BE2C (cell line): ENCODE results near the gene CCDC85B.
A peak's percentile ranks its signal among the peaks of the same experiment; 100 is the strongest.

Experiments used
- DNase-seq: peaks from one replicate; pipeline ENCODE4 v3.0.0-alpha.2; 2020
- H3K27me3 ChIP-seq: fragments of 250-450 bp; sonication (Bioruptor Pico); 2 replicates; pipeline ENCODE4 v1.5.1; 2020; ENCODE audit warnings: mild to moderate bottlenecking
- H3K36me3 ChIP-seq: fragments of 250-450 bp; sonication (Bioruptor Pico); 2 replicates; pipeline ENCODE4 v1.5.1; 2020; ENCODE audit warnings: mild to moderate bottlenecking
- H3K4me1 ChIP-seq: fragments of 250-450 bp; sonication (Bioruptor Pico); 2 replicates; pipeline ENCODE4 v1.5.1; 2020
- H3K4me3 ChIP-seq: 2 replicates; pipeline ENCODE4 v1.5.1; 2011; ENCODE audit warnings: low read depth, low read length
- H3K9me3 ChIP-seq: fragments of 250-450 bp; sonication (Bioruptor Pico); 2 replicates; pipeline ENCODE4 v1.5.1; 2020
- TF ChIP-seq, protein P1 (sequence below): IDR thresholded peaks from 2 replicates; pipeline ENCODE4 v1.5.1; 2012; ENCODE audit warnings: mild to moderate bottlenecking, low read depth, low read length

The CCDC85B gene

DNA sequence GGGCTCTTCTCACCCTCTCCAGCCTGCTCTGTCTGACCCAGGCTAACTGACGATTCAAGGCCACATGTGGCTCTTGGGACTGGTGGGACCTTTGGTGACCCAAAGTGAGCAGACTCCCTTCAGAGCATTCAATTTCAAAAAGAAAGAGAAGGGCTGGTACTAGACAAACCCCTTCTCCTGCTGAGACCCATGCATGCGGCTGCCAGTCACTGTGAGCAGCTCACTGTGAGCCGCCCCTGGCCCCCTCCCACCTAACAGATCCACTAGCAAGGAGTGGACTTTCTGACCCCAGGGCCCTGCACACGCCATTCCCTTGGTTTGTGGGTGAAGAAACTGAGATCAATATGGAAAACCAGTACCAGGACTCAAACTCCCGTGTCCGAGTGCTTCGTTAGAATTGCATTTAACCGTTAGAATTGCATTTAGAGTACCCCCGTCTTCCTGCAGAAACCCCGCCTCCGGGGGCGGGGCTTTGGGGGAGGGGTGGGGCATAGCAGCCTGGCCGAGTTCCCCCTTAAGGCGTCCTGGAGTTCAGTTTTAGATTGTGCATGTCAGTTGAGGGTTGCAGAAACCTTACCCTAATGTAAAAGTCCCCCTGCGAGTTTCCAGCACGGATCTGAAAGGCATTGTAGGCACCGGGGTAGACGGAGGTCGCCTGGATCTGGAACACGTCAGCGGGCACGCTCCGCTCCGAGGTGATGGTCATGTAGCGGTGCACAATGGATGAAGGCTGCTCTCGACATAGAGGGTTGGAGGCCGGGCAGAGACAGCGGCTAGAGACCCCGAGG lies 23.0 kb upstream of the CCDC85B start:
- H3K4me1 ChIP-seq: peaks cover 13% of the 10 kb centered on the region
- peak; percentile 75 for DNase-seq
- H3K27me3 ChIP-seq: no peaks in the 10 kb centered on the region
- TF ChIP-seq, protein P1, sequence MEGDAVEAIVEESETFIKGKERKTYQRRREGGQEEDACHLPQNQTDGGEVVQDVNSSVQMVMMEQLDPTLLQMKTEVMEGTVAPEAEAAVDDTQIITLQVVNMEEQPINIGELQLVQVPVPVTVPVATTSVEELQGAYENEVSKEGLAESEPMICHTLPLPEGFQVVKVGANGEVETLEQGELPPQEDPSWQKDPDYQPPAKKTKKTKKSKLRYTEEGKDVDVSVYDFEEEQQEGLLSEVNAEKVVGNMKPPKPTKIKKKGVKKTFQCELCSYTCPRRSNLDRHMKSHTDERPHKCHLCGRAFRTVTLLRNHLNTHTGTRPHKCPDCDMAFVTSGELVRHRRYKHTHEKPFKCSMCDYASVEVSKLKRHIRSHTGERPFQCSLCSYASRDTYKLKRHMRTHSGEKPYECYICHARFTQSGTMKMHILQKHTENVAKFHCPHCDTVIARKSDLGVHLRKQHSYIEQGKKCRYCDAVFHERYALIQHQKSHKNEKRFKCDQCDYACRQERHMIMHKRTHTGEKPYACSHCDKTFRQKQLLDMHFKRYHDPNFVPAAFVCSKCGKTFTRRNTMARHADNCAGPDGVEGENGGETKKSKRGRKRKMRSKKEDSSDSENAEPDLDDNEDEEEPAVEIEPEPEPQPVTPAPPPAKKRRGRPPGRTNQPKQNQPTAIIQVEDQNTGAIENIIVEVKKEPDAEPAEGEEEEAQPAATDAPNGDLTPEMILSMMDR: no peak
- H3K4me3 ChIP-seq: peak overlapping the region; percentile 69
- no peaks in the 10 kb centered on the region for H3K9me3 ChIP-seq
- H3K36me3 ChIP-seq: peaks cover 33% of the 10 kb centered on the region

DNA sequence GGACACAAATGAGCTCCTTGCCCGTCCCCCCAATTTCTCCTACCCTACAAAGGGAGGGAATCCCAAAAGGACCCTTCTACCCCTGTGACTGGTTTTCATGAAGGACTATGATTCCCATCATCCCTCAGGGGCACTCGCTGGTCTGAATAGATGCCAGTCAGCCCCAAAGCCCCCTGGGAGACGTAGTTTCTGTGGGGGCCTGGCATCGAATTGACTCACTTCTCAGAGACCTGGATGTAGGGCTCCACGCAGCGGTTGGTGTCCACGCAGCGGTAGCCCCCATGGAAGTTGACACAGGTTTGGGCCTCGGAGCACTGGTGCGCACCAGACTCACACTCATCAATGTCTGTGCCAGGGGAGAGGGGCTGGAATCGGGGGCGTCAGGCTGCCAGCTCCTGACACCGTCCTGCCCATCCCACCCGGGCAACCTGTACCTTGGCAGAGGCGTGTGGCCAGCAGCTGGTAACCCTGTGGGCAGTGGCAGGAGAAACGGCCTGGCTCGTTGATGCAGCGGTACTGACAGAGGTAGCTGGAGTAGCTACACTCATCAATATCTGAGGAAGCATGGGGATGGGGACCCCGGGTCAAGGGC lies 22.3 kb upstream of the CCDC85B start:
- Histone ChIP-seq H3K4me3 (peak overlapping the region; percentile 69), H3K9me3 (no peaks in the 10 kb centered on the region), H3K4me1 (peaks cover 13% of the 10 kb centered on the region), H3K36me3 (peaks cover 26% of the 10 kb centered on the region), H3K27me3 (no peaks in the 10 kb centered on the region)
- TF ChIP-seq, protein P1: no peak
- peak; percentile 86 for DNase-seq

GRCh38 chr11:65868907-65869306 lies 21.6 kb upstream of the CCDC85B start:
- TF ChIP-seq, protein P1: no peak
- DNase-seq: no peak
- H3K4me3 ChIP-seq: no peak overlapping the region
- no peaks in the 10 kb centered on the region for H3K27me3 ChIP-seq
- H3K36me3 ChIP-seq: peaks cover 19% of the 10 kb centered on the region
- H3K4me1 ChIP-seq: peaks cover 13% of the 10 kb centered on the region
- H3K9me3 ChIP-seq: no peaks in the 10 kb centered on the region

DNA sequence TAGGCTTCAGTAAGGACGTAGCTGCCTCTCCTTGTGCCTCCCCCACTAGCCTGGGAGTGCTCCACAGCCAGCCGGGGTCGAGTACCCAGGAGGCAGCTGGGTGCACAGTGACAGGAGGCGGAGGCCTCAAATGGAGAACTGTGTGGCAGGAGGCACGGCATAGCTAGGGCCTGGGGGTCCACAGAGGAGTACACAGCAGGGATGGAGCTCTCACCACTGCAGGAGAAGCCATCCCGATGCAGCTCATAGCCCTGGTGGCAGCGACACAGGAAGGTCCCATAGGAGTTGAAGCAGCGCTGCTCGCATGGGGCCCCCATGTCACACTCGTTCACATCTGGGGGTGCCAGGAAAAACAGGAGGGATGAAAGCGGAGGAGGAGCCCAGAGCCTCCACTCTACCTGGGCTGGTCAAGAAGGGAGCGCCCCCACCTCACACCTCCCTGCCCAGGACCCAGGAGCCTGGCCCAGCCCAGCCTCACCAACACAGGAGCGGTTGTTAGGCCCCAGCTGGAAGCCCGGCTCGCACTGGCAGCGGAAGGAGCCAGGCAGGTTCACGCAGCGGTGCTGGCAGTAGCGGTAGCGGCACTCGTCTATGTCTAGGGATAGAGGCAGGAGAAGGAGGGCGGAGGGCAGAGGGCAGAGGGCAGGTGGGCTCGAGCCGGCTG lies 20.7 kb upstream of the CCDC85B start:
- no peak for DNase-seq
- peaks cover 10% of the 10 kb centered on the region for H3K36me3 ChIP-seq
- peaks cover 13% of the 10 kb centered on the region for H3K4me1 ChIP-seq
- no peak overlapping the region for H3K4me3 ChIP-seq
- TF ChIP-seq, protein P1: no peak
- H3K27me3 ChIP-seq: no peaks in the 10 kb centered on the region
- H3K9me3 ChIP-seq: no peaks in the 10 kb centered on the region

DNA sequence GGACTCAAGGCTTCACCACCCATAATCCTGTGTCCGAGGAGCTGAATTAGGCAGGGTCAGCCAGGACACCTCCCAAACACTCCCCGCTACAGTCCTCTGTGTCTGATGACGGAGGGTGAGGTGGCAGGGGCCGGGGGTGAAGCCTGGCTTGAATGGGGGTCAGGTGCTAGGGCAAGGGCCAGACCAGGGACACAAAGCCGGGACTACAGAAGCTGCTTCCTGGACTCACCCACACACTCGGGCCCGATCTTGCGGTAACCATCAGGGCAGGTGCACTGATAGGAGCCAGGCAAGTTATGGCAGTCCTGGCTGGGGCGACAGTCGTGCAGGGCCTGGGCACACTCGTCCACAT lies 20.2 kb upstream of the CCDC85B start:
- H3K27me3 ChIP-seq: no peaks in the 10 kb centered on the region
- TF ChIP-seq, protein P1: no peak
- H3K4me1 ChIP-seq: peaks cover 13% of the 10 kb centered on the region
- DNase-seq: no peak
- H3K9me3 ChIP-seq: no peaks in the 10 kb centered on the region
- H3K36me3 ChIP-seq: peaks cover 5% of the 10 kb centered on the region
- no peak overlapping the region for H3K4me3 ChIP-seq
